AG08396 (cell line): Measurements from ENCODE around the gene LRP10.
A peak's percentile ranks its signal among the peaks of the same experiment; 100 is the strongest.

ENCODE experiments used
- DNase-seq: peaks from one replicate; pipeline ENCODE4 v3.0.0; 2012; ENCODE audit warnings: low spot score, mixed read lengths

LRP10 gene

GRCh38 chr14:22919601-22919921 lies 48.0 kb downstream of the LRP10 start:
- no peak for DNase-seq

GRCh38 chr14:22920697-22921096 lies 49.2 kb downstream of the LRP10 start:
- DNase-seq, result no peak

- DNase-seq, result no peak
These were observed 50.8 kb downstream of the LRP10 start for GRCh38 chr14:22922294-22922693.

GRCh38 chr14:22923746-22924145 lies 52.2 kb downstream of the LRP10 start:
- DNase-seq, result no peak

- DNase-seq, result no peak
These were observed 54.0 kb downstream of the LRP10 start for GRCh38 chr14:22925513-22925912.

GRCh38 chr14:22926316-22926715 lies 54.8 kb downstream of the LRP10 start:
- no peak for DNase-seq

- no peak for DNase-seq
These were observed 56.9 kb downstream of the LRP10 start for GRCh38 chr14:22928237-22929103.

- peak; percentile 94 for DNase-seq
These were observed 57.8 kb downstream of the LRP10 start, which contains the start of gene PRMT5 for GRCh38 chr14:22929104-22929960. Gene PRMT5, minus strand, starts transcription at chr14:22929376. Its CDS starts 15 bp downstream, at chr14:22929361.

- DNase-seq, result no peak
These were observed 58.4 kb downstream of the LRP10 start for GRCh38 chr14:22929961-22930364.
